ENCODE data around the gene SEMA6D. TPM values are rescaled to one million over a fixed set of nuclear protein-coding genes. Genes with fewer than 3 reads are reported as not detected.

Gene SEMA6D
- total RNA-seq, 4 donors from 2014 or later, result 15.7 to 55.7 (median 17.8) TPM

DNA sequence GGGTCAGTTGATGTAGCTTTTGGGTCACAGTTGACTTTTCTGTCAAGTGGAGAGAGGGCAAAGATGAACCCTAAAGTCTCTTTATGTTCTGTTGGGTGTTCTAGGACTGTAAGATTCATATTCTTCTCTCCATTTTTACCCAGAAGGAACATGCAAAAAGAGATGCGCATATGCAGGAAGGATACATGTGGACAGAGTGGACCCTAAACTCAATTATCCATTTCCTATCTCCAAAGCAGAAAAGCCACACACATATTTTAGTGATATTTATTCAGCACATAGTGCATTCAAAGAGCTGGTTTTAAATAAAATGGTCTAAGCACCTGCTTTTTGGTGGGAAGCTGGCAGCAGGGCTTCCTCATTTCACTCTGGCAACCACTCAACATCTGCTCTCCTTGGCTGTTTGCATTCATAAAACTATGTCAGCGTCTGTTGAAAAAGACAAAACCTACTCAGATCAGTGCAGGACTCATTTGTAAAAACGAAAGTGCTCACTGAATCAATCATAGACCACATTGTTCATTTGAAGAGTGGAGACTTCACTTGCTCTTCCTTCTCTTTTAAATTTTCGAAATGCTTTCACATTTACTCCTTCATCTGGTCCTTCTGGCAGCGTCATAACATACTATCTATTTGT is 96.6 kb downstream of the SEMA6D start:
- DNase-seq (ENCODE audit: low spot score in 2 of 2), result no peak
- Histone ChIP-seq H3K4me1 (no peaks in the 10 kb centered on the region), H3K4me3 (no peak overlapping the region), H3K9me3 (no peaks in the 10 kb centered on the region), H3K27me3 (no peaks in the 10 kb centered on the region), H3K27ac (no peak overlapping the region), H3K36me3 (no peaks in the 10 kb centered on the region)
- 78 to 79% methylated on average over 5 of the region's 5 CpGs for WGBS, 2 donors
- TF ChIP-seq POLR2A (IDR thresholded peaks at IDR 0.05) (no peak), EP300 (IDR thresholded peaks at IDR 0.05) (no peak)
- TF ChIP-seq, protein P1, sequence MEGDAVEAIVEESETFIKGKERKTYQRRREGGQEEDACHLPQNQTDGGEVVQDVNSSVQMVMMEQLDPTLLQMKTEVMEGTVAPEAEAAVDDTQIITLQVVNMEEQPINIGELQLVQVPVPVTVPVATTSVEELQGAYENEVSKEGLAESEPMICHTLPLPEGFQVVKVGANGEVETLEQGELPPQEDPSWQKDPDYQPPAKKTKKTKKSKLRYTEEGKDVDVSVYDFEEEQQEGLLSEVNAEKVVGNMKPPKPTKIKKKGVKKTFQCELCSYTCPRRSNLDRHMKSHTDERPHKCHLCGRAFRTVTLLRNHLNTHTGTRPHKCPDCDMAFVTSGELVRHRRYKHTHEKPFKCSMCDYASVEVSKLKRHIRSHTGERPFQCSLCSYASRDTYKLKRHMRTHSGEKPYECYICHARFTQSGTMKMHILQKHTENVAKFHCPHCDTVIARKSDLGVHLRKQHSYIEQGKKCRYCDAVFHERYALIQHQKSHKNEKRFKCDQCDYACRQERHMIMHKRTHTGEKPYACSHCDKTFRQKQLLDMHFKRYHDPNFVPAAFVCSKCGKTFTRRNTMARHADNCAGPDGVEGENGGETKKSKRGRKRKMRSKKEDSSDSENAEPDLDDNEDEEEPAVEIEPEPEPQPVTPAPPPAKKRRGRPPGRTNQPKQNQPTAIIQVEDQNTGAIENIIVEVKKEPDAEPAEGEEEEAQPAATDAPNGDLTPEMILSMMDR (IDR thresholded peaks at IDR 0.05), result no peak

DNA sequence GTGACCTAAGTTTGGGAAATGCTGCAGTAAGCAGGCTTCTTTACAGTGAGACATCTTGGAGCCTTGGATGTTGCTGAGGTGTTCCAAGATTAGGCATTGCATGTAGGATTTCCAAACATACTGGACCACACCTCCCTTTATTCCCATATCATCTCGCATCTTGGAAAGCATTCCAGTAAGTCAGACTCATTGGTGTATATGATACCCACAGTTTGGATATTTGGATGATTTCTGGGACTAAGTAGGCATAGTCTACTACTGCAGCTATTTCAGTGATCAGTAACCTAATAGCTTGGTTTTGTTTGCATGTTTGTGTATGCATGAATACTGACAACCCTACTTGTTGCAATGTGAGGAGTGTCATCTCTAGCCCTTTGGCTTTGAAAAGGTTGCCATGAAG is 97.3 kb downstream of the SEMA6D start:
- H3K27me3 ChIP-seq, result no peaks in the 10 kb centered on the region
- H3K27ac ChIP-seq, result no peak overlapping the region
- DNase-seq (ENCODE audit: low spot score in 2 of 2), result no peak
- TF ChIP-seq EP300 (IDR thresholded peaks at IDR 0.05), result no peak
- TF ChIP-seq, protein P1 (IDR thresholded peaks at IDR 0.05), result no peak
- no peak for TF ChIP-seq POLR2A (IDR thresholded peaks at IDR 0.05)
- H3K9me3 ChIP-seq, result no peaks in the 10 kb centered on the region
- no peak overlapping the region for H3K4me3 ChIP-seq
- no peaks in the 10 kb centered on the region for H3K4me1 ChIP-seq
- WGBS, 2 donors, result 90 to 93% methylated on average over 1 of the region's 1 CpG
- H3K36me3 ChIP-seq, result no peaks in the 10 kb centered on the region

DNA sequence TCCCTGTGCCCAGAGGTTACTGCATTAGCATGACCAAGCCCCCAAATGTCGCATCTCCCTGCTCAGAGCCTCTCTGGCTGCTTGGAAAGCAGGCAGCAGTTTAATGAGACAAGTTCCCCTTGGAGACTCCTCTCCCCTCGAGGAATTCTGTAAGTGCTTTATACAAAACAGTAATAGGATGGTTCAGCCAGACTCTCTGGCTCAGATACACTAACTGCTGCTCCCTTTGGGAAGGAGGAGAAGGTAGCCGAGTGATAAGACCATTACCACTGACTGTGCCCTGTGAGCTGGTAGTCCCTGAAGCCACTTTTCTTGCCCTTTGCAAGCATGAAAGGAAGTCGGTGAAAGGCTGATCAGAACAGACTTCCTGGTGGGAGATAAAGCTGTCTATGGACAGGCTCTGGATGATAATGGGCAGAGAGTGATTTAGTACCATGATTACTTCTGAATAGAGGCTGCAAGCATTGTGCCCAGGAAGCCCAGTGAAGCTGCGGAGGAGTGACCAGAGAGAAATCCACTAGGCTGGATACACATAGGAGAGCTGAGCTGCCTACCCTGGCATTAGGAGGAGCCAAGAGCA is 100.8 kb downstream of the SEMA6D start:
- no peak overlapping the region for H3K4me3 ChIP-seq
- peaks cover 0 to 4% (median 0%) of the 10 kb centered on the region in 4 donors for H3K4me1 ChIP-seq
- no peaks in the 10 kb centered on the region for H3K36me3 ChIP-seq
- H3K9me3 ChIP-seq, result no peaks in the 10 kb centered on the region
- H3K27ac ChIP-seq, result no peak overlapping the region
- 61 to 63% methylated on average over 5 of the region's 5 CpGs for WGBS, 2 donors
- no peak for DNase-seq (ENCODE audit: low spot score in 2 of 2)
- no peaks in the 10 kb centered on the region for H3K27me3 ChIP-seq
- no peak for TF ChIP-seq EP300 (IDR thresholded peaks at IDR 0.05)
- TF ChIP-seq POLR2A (IDR thresholded peaks at IDR 0.05), result no peak
- TF ChIP-seq, protein P1 (IDR thresholded peaks at IDR 0.05), result no peak

DNA sequence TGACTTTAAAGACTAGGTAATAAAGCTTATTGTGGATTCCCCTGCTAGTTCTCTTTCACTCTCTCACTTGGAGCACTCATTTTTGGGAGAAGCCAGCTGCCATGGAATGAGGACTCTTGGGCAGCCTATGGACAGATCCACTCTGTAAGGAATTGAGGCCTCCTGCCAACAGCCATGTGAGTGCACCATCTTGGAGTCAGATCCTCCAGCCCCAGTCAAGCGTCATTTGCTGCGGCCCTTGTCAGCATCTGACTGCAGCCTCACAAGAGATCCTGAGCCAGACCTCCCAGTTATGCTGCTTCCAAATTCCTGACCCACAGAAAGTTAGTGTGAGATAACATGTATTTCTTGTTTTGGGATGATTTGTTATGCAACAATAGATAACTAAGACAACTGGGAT is 101.9 kb downstream of the SEMA6D start:
- H3K27ac ChIP-seq, result no peak overlapping the region
- no peak for DNase-seq (ENCODE audit: low spot score in 2 of 2)
- TF ChIP-seq POLR2A (IDR thresholded peaks at IDR 0.05) (no peak), EP300 (IDR thresholded peaks at IDR 0.05) (no peak)
- TF ChIP-seq, protein P1 (IDR thresholded peaks at IDR 0.05), result no peak
- no peaks in the 10 kb centered on the region for H3K36me3 ChIP-seq
- no peaks in the 10 kb centered on the region for H3K27me3 ChIP-seq
- WGBS, 2 donors, result 85 to 95% methylated on average over 2 of the region's 2 CpGs
- no peak overlapping the region for H3K4me3 ChIP-seq
- no peaks in the 10 kb centered on the region for H3K9me3 ChIP-seq
- peaks cover 0 to 4% (median 0%) of the 10 kb centered on the region in 4 donors for H3K4me1 ChIP-seq

DNA sequence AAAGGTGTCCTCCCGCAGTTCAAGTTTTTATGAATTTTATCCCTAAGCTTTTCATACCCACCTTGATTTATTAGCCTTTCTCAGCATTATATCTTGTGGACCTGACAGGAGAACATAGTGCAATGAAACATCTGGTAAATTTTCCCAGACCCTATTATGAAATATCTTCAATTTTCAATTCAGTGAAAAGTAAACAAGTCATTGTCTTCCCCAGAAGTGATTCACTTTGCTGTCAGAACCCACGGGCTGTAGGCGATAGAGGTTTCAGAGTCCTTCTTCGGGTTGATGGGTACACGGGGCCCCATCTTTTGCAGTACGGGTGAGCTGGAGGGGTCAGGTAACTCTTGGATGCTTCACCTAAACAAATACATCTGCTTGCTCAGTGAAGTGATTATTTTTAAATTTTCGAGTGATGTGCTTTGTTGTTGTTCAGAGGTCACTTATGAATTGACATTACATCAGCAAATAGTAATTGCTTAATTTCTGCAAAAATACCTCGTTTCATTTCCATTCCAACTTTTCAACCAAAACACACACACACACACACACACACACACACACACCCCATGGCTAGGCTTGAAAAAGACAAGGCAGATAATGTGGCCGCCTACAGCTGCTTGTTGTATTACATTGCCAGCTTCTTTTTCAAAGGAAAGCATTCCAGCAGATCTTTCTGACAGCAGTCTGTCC is 102.9 kb downstream of the SEMA6D start:
- 56 to 60% methylated on average over 9 of the region's 9 CpGs for WGBS, 2 donors

More for the DNA sequence above, 102.9 kb downstream of the SEMA6D start:
- H3K4me1 ChIP-seq, result peaks cover 0 to 4% (median 0%) of the 10 kb centered on the region in 4 donors
- H3K36me3 ChIP-seq, result no peaks in the 10 kb centered on the region
- H3K4me3 ChIP-seq, result no peak overlapping the region
- no peak for DNase-seq (ENCODE audit: low spot score in 2 of 2)
- TF ChIP-seq, protein P1 (IDR thresholded peaks at IDR 0.05), result no peak
- no peak for TF ChIP-seq EP300 (IDR thresholded peaks at IDR 0.05)
- no peak for TF ChIP-seq POLR2A (IDR thresholded peaks at IDR 0.05)
- no peaks in the 10 kb centered on the region for H3K27me3 ChIP-seq
- H3K9me3 ChIP-seq, result no peaks in the 10 kb centered on the region
- H3K27ac ChIP-seq, result no peak overlapping the region
